ENCODE measurements around the gene SNRPD3.

The SNRPD3 gene

DNA sequence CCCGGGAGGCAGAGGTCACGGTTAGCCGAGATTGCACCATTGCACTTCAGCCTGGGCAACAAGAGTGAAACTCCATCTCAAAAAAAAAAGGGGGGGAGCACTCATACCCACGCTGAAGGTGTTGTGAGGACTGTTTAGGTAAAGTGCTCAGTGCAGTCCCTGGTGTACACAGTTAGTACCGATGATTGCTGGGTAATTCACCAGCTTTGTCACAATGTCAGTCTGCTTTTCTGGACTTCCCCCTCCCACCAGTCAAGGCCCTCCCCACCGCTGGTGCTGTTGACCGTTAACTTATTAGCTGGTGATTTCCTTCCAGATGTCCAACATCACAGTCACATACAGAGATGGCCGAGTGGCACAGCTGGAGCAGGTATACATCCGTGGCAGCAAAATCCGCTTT, 11.9 kb downstream of the SNRPD3 start:
- no peak for DNase-seq (ENCODE audit: low read depth, low spot score)

DNA sequence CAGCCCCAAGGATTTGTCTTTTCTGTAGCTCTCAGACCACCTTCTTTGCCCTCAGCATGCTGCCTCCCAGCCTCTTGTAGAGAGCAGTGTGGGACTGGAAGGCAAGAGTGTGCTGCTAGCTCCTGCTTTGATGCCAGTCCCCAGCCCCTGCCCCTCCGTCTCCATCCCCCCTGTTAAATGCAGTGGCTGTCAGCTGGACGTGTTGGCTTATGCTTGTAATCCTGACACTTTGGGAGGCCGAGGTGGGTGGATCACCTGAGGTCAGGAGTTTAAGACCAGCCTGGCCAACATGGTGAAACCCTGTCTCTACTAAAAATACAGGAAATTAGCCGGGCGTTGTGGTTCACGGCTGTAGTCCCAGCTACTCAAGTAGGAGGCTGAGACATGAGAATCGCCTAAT, 15.5 kb downstream of the SNRPD3 start:
- DNase-seq (ENCODE audit: low read depth, low spot score), result no peak

DNA sequence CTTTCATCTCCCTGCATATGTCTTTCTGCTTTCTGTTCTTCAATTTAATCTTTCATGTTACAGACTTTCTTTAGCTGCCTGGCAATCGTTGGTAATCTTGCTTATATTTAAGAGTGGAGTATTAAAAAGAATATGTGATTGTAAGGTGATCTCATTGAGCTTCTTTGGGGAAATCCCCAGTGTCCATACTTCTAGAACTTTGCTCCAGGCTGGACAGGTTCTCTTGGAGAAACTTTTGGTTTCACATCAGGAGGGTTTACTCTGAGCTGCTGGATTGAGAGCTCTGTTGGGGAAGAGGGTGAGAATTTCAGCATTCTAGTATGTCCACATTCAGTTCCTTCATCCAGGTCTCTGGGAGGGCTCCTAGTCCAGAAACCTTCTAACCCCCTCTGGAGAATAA, 21.0 kb downstream of the SNRPD3 start:
- no peak for DNase-seq (ENCODE audit: low read depth, low spot score)

DNA sequence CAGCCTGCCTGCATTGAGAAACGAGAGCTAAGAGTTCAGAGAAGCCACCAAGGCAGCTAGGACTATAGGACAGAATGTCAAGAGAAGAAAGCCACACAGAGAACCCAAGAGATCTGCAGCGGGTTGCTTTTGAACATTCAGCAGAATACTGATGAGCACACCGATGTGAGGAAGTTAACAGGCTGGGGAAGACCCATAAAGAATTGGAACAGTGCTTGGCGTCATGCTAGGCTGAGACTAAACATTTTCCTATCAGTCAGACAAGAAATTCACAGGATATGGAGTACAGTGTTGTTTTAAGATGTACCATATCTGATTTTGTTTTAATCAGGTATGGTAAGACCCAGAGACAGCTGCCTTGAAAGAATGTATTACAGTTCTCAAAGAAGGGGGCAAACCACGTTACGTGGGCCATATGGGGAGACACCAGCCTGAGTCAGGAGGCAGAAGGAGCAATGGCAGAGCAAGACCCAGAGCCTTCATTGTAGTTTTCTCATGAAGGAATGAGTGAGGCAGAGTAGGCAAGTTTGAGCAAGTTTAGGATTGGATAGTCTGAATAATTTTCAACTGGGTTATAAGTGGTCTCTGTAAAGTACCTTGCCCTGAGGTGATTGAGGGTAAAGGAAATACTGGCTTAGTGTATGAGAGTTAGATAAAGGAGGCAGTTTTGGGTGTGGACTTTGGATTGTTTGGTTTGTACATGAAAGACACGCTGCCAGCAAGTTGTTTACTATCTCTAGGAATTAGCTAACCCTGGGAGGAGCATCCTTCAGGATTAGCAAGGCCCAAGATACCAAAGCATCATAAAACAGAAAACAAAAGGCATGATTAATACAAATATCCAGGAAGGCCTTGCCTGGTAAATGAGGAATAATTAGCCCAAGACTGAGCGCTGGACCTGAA, 22.8 kb downstream of the SNRPD3 start:
- no peak for DNase-seq (ENCODE audit: low read depth, low spot score)

- no peak for DNase-seq (ENCODE audit: low read depth, low spot score)
Observed at GRCh38 chr22:24579258-24579601, 23.4 kb downstream of the SNRPD3 start.

DNA sequence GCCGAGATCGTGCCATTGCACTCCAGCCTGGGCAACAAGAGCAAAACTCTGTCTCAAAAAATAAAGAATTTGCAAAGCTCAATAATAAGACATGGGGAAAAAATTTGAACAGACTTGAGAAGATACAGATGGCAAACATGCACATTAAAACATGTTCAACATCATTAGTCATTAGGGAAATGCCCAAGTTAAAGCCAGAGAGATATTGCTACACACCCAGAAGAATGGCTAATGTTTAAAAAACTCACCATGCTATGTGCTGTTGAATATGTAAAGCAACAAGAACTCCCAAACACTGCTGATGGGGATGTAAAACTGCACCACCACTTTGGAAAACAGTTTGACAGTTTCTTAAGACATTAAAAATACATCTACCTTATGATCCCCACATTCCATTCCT, 24.5 kb downstream of the SNRPD3 start:
- no peak for DNase-seq (ENCODE audit: low read depth, low spot score)

- DNase-seq (ENCODE audit: low read depth, low spot score), result no peak
Observed at GRCh38 chr22:24582056-24582814, 26.4 kb downstream of the SNRPD3 start.

- no peak for DNase-seq (ENCODE audit: low read depth, low spot score)
Observed at GRCh38 chr22:24583221-24584165, 27.7 kb downstream of the SNRPD3 start.

GRCh38 chr22:24584166-24584790, 28.5 kb downstream of the SNRPD3 start:
- no peak for DNase-seq (ENCODE audit: low read depth, low spot score)

GRCh38 chr22:24584871-24585411, 29.1 kb downstream of the SNRPD3 start:
- DNase-seq (ENCODE audit: low read depth, low spot score), result no peak

DNA sequence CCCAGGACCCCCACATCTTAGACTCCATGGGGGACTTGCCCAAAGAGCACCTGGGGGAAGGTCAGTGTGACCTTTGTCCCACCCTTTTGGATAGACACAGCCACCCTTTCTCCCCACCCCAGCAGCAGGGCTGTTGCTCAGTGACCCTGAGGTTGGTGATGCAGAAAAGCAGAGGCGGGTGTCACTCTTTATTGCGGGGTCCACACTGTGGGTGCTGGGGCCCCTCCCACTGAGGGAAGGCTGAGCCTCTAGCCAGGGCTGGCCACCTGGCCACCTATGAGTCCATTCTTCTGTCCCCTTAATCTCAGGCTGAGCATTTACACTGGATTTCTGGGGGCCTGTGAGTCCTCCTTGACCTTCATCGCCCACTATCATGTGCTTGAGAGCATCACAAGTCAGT, 29.7 kb downstream of the SNRPD3 start:
- no peak for DNase-seq (ENCODE audit: low read depth, low spot score)

- DNase-seq (ENCODE audit: low read depth, low spot score), result no peak
Observed at GRCh38 chr22:24585927-24586546, 30.2 kb downstream of the SNRPD3 start.

DNA sequence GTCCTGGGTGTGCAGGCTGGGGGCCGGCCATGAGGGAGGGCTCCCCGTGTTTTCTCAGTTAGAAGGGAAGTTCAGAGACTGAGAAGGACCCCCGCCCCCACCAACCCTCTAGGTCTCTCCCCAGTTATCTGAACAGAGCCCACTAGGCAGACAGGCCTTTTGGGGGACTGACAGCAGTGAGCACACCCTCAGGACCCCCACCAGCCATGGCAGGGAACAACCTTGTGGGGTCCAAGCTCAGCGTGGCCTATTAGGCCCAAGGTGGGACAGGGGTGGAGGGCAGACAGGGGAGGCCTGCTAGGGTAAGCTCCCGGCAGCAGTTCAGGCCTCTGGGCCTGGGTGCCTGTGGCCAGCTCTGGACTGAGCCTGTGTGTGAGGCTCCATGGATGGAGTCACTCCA, 31.5 kb downstream of the SNRPD3 start:
- no peak for DNase-seq (ENCODE audit: low read depth, low spot score)

GRCh38 chr22:24587948-24588347, 32.1 kb downstream of the SNRPD3 start:
- DNase-seq (ENCODE audit: low read depth, low spot score), result no peak

DNA sequence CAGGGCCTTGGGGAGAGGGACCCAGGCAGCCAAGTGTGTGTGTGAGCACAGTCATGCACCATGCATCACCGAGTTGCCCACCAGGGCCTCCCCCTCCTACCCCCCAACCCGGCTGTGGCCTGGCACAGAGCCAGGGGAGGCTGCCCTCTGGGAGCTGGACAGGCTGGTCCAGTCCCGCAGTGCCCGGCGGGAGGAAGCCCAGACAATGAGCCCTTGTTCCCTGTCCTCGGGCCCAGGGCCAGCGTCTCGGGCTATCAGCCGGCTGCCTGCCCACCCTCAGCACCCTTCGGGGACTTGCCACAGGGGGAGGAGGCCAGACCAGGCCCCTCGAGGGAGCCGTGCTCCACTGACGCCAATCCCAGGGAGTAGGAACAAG, 32.6 kb downstream of the SNRPD3 start:
- no peak for DNase-seq (ENCODE audit: low read depth, low spot score)

DNA sequence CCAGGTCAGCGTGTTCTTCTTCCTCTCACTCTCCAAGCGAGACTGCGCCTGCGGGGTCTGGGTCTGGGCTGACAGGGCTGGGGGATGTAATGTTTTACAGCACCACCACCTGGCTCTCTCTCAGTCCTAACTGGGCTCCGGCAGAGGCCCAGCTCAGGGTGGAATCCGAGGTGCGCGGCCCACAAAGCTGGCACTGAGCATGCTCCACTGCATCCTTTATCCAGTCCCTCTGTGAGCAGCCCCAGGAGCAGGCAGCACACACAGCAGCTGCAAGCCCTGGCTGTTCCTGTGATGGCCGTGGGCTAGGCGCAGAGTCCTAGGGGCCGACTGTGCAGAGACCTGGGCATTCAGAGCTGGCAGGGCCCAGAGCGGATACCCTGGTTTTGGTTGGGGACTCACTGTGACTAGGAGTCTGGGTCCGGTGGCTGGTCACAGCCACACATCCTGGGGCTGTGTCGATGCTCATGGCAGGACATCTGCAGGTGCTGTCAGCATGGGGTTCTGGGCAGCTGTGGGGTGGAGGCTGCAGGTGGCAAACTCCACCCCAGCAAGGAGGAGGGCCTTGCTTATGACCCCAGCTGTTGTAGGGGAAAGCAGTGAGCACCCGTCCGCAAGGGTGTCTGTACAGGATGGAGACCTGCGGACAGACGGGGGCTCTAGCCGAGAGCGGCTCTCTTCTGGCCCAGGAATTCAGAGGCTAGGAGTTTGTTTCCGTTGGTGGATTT, 33.1 kb downstream of the SNRPD3 start:
- no peak for DNase-seq (ENCODE audit: low read depth, low spot score)

GRCh38 chr22:24589518-24590030, 33.8 kb downstream of the SNRPD3 start:
- no peak for DNase-seq (ENCODE audit: low read depth, low spot score)

GRCh38 chr22:24590596-24591173, 34.9 kb downstream of the SNRPD3 start:
- DNase-seq (ENCODE audit: low read depth, low spot score), result no peak

DNA sequence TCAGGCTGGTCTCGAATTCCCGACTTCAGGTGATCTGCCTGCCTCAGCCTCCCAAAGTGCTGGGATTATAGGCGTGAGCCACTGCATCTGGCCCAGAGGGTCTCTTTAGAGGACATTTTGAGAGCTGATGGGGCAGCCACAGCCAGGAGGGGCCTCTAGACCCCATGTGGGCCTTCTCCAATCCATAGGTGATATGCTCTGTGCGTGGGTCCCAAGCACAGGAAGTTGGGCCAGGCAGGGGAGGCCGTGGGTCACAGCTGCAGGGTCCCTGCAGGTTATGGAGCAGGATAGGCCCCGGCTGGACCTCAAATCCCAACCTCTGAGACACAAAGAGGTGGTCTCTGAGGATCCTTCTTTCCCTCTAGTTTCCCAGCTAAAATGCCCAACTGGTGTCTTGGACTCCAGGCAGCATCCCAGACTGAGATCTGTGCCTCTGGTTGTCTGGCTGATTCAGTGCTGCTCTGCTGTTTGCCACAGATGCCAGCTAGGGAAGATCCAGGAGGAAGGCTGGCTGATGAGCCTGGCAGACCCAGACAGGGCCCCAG, 35.6 kb downstream of the SNRPD3 start:
- no peak for DNase-seq (ENCODE audit: low read depth, low spot score)

All from brain pericyte (primary cell).